HUES6 (cell line): Measurements from ENCODE around the gene PLXNA4.

ENCODE experiments used
- H3K27ac ChIP-seq: 2 replicates; pipeline ENCODE4 v1.7.0; 2013; ENCODE audit warnings: low read depth, mild to moderate bottlenecking, low read length, inconsistent platforms
- H3K27me3 ChIP-seq: 2 replicates; pipeline ENCODE4 v1.6.1; 2013; ENCODE audit warnings: low read length; ENCODE audit not compliant: control insufficient read depth, insufficient read depth
- H3K36me3 ChIP-seq: 2 replicates; pipeline ENCODE4 v1.6.1; 2013; ENCODE audit warnings: low read length; ENCODE audit not compliant: control insufficient read depth, insufficient read depth
- H3K4me1 ChIP-seq: 2 replicates; pipeline ENCODE4 v1.6.1; 2013; ENCODE audit warnings: low read length; ENCODE audit not compliant: control insufficient read depth, insufficient read depth
- H3K4me3 ChIP-seq: 2 replicates; pipeline ENCODE4 v1.5.1; 2013; ENCODE audit warnings: low read depth, low read length
- H3K9ac ChIP-seq: one replicate; pipeline ENCODE4 v1.6.1; 2013; ENCODE audit warnings: mild to moderate bottlenecking, low read length
- H3K9me3 ChIP-seq: 2 replicates; pipeline ENCODE4 v1.6.1; 2013; ENCODE audit warnings: low read depth, low read length; ENCODE audit not compliant: control insufficient read depth, insufficient read depth

The PLXNA4 gene

GRCh38 chr7:132336797-132337196 lies 239.5 kb downstream of the PLXNA4 start:
- no peak overlapping the region for H3K27ac ChIP-seq
- H3K4me3 ChIP-seq: no peak overlapping the region
- no peaks in the 10 kb centered on the region for H3K36me3 ChIP-seq
- H3K9me3 ChIP-seq: no peaks in the 10 kb centered on the region
- H3K4me1 ChIP-seq: no peaks in the 10 kb centered on the region
- H3K9ac ChIP-seq: no peak overlapping the region
- H3K27me3 ChIP-seq: peaks cover 9% of the 10 kb centered on the region; the same call in 1 of the 2 replicates

GRCh38 chr7:132333301-132333700 lies 243.0 kb downstream of the PLXNA4 start:
- no peak overlapping the region for H3K4me3 ChIP-seq
- no peak overlapping the region for H3K9ac ChIP-seq
- no peaks in the 10 kb centered on the region for H3K9me3 ChIP-seq
- H3K27me3 ChIP-seq: peaks cover 9% of the 10 kb centered on the region; the same call in 1 of the 2 replicates
- no peak overlapping the region for H3K27ac ChIP-seq
- no peaks in the 10 kb centered on the region for H3K4me1 ChIP-seq
- no peaks in the 10 kb centered on the region for H3K36me3 ChIP-seq

GRCh38 chr7:132328760-132329159 lies 247.5 kb downstream of the PLXNA4 start:
- H3K9ac ChIP-seq: no peak overlapping the region
- H3K27ac ChIP-seq: no peak overlapping the region
- H3K4me1 ChIP-seq: no peaks in the 10 kb centered on the region
- H3K36me3 ChIP-seq: no peaks in the 10 kb centered on the region
- H3K4me3 ChIP-seq: no peak overlapping the region
- peaks cover 21% of the 10 kb centered on the region; the same call in 1 of the 2 replicates for H3K27me3 ChIP-seq
- H3K9me3 ChIP-seq: no peaks in the 10 kb centered on the region

GRCh38 chr7:132328047-132328620 lies 248.1 kb downstream of the PLXNA4 start:
- peaks cover 21% of the 10 kb centered on the region; the same call in 1 of the 2 replicates for H3K27me3 ChIP-seq
- H3K27ac ChIP-seq: no peak overlapping the region
- no peak overlapping the region for H3K4me3 ChIP-seq
- H3K36me3 ChIP-seq: no peaks in the 10 kb centered on the region
- no peaks in the 10 kb centered on the region for H3K9me3 ChIP-seq
- no peak overlapping the region for H3K9ac ChIP-seq
- no peaks in the 10 kb centered on the region for H3K4me1 ChIP-seq

GRCh38 chr7:132326878-132327589 lies 249.2 kb downstream of the PLXNA4 start:
- Histone ChIP-seq H3K4me3 (no peak overlapping the region), H3K36me3 (no peaks in the 10 kb centered on the region), H3K9me3 (no peaks in the 10 kb centered on the region), H3K27me3 (peaks cover 23% of the 10 kb centered on the region; the same call in 1 of the 2 replicates), H3K9ac (no peak overlapping the region), H3K27ac (no peak overlapping the region), H3K4me1 (no peaks in the 10 kb centered on the region)

- Histone ChIP-seq H3K9me3 (no peaks in the 10 kb centered on the region), H3K4me3 (no peak overlapping the region), H3K36me3 (no peaks in the 10 kb centered on the region), H3K9ac (no peak overlapping the region), H3K4me1 (0 out of 2 replicates have a peak, but pooled peaks cover 6% of the 10 kb centered on the region), H3K27ac (no peak overlapping the region), H3K27me3 (peaks cover 45% of the 10 kb centered on the region)
These were observed 253.3 kb downstream of the PLXNA4 start for GRCh38 chr7:132322970-132323369.

- no peaks in the 10 kb centered on the region; the same call in 1 of the 2 replicates for H3K9me3 ChIP-seq
- 0 out of 2 replicates have a peak, but pooled peaks cover 6% of the 10 kb centered on the region for H3K4me1 ChIP-seq
- no peak overlapping the region for H3K27ac ChIP-seq
- no peak overlapping the region for H3K9ac ChIP-seq
- H3K27me3 ChIP-seq: peaks cover 42% of the 10 kb centered on the region
- H3K4me3 ChIP-seq: no peak overlapping the region
- no peaks in the 10 kb centered on the region for H3K36me3 ChIP-seq
These were observed 254.9 kb downstream of the PLXNA4 start for GRCh38 chr7:132321387-132321786.

GRCh38 chr7:132319481-132319880 lies 256.8 kb downstream of the PLXNA4 start:
- 0 out of 2 replicates have a peak, but pooled peaks cover 6% of the 10 kb centered on the region for H3K4me1 ChIP-seq
- H3K27me3 ChIP-seq: peaks cover 27% of the 10 kb centered on the region
- no peaks in the 10 kb centered on the region; the same call in 1 of the 2 replicates for H3K9me3 ChIP-seq
- no peak overlapping the region for H3K27ac ChIP-seq
- no peak overlapping the region for H3K4me3 ChIP-seq
- no peaks in the 10 kb centered on the region for H3K36me3 ChIP-seq
- no peak overlapping the region for H3K9ac ChIP-seq

GRCh38 chr7:132318352-132319318 lies 257.6 kb downstream of the PLXNA4 start:
- H3K9ac ChIP-seq: no peak overlapping the region
- H3K4me1 ChIP-seq: 0 out of 2 replicates have a peak, but pooled peaks cover 6% of the 10 kb centered on the region

GRCh38 chr7:132317701-132318351 lies 258.4 kb downstream of the PLXNA4 start:
- H3K27ac ChIP-seq: no peak overlapping the region

More at GRCh38 chr7:132318352-132319318, 257.6 kb downstream of the PLXNA4 start:
- no peaks in the 10 kb centered on the region for H3K36me3 ChIP-seq
- H3K4me3 ChIP-seq: peak overlapping the region; percentile 37; the same call in 1 of the 2 replicates
- peaks cover 27% of the 10 kb centered on the region for H3K27me3 ChIP-seq
- H3K27ac ChIP-seq: no peak overlapping the region
- no peaks in the 10 kb centered on the region; the same call in 1 of the 2 replicates for H3K9me3 ChIP-seq

More at GRCh38 chr7:132317701-132318351, 258.4 kb downstream of the PLXNA4 start:
- Histone ChIP-seq H3K9me3 (no peaks in the 10 kb centered on the region; the same call in 1 of the 2 replicates), H3K4me3 (no peak overlapping the region), H3K9ac (no peak overlapping the region), H3K27me3 (peaks cover 24% of the 10 kb centered on the region), H3K4me1 (0 out of 2 replicates have a peak, but pooled peaks cover 6% of the 10 kb centered on the region), H3K36me3 (no peaks in the 10 kb centered on the region)
